ENCODE measurements around the gene RASSF7. TPM values are rescaled to one million over a fixed set of nuclear protein-coding genes. Genes with fewer than 3 reads are reported as not detected.

Gene RASSF7
- total RNA-seq, 1 donor from 2014 or later, result 32.2 TPM

- DNase-seq (ENCODE audit: low read depth), result no peak
These were observed 21.0 kb downstream of the RASSF7 start for GRCh38 chr11:581752-582151.

GRCh38 chr11:584287-584686, 23.5 kb downstream of the RASSF7 start:
- no peak for DNase-seq (ENCODE audit: low read depth)

GRCh38 chr11:586376-587316, 25.9 kb downstream of the RASSF7 start:
- DNase-seq (ENCODE audit: low read depth), result no peak

- DNase-seq (ENCODE audit: low read depth), result peak; percentile 86
These were observed 26.8 kb downstream of the RASSF7 start for GRCh38 chr11:587546-587945.

GRCh38 chr11:587978-588380, 27.2 kb downstream of the RASSF7 start:
- peak; percentile 64 for DNase-seq (ENCODE audit: low read depth)

GRCh38 chr11:589798-590197, 29.0 kb downstream of the RASSF7 start:
- DNase-seq (ENCODE audit: low read depth), result no peak

- DNase-seq (ENCODE audit: low read depth), result no peak
These were observed 30.2 kb downstream of the RASSF7 start for GRCh38 chr11:590997-591396.

- no peak for DNase-seq (ENCODE audit: low read depth)
These were observed 31.7 kb downstream of the RASSF7 start for GRCh38 chr11:592501-592900.

- no peak for DNase-seq (ENCODE audit: low read depth)
These were observed 32.1 kb downstream of the RASSF7 start for GRCh38 chr11:592918-593317.

GRCh38 chr11:593347-593746, 32.6 kb downstream of the RASSF7 start:
- DNase-seq (ENCODE audit: low read depth), result no peak

GRCh38 chr11:595400-595799, 34.6 kb downstream of the RASSF7 start:
- no peak for DNase-seq (ENCODE audit: low read depth)

GRCh38 chr11:596374-596773, 35.6 kb downstream of the RASSF7 start:
- DNase-seq (ENCODE audit: low read depth), result no peak

GRCh38 chr11:597166-597725, 36.5 kb downstream of the RASSF7 start:
- no peak for DNase-seq (ENCODE audit: low read depth)

- DNase-seq (ENCODE audit: low read depth), result no peak
These were observed 37.4 kb downstream of the RASSF7 start for GRCh38 chr11:598005-598680.

GRCh38 chr11:601573-602245, 40.9 kb downstream of the RASSF7 start:
- DNase-seq (ENCODE audit: low read depth), result no peak

- no peak for DNase-seq (ENCODE audit: low read depth)
These were observed 42.4 kb downstream of the RASSF7 start for GRCh38 chr11:603154-603553.

GRCh38 chr11:605286-606129, 44.7 kb downstream of the RASSF7 start:
- no peak for DNase-seq (ENCODE audit: low read depth)

GRCh38 chr11:606245-606644, 45.5 kb downstream of the RASSF7 start:
- no peak for DNase-seq (ENCODE audit: low read depth)

GRCh38 chr11:607020-607780, 46.4 kb downstream of the RASSF7 start:
- DNase-seq (ENCODE audit: low read depth), result no peak
